HepG2 (cell line): Measurements from ENCODE around the gene RERE. TPM values are rescaled to one million over a fixed set of nuclear protein-coding genes. Genes with fewer than 3 reads are reported as not detected.

ENCODE experiments used
- ATF7-NPFF ChIP-seq: sonication (generic); formaldehyde crosslinking; IDR thresholded peaks from 2 replicates; pipeline ENCODE4 v1.8.1; 2023; ENCODE audit warnings: mild to moderate bottlenecking, low read depth, missing genetic modification reagents, moderate library complexity
- CHCHD3 ChIP-seq: sonication (generic); formaldehyde crosslinking; IDR thresholded peaks from 2 replicates; pipeline ENCODE4 v1.8.0; 2022; ENCODE audit warnings: mild to moderate bottlenecking, missing genetic modification reagents, moderate library complexity
- CHD4 ChIP-seq: fragments of 200-600 bp; sonication (generic); IDR thresholded peaks from 2 replicates; pipeline ENCODE4 v1.7.0; 2017; ENCODE audit warnings: mild to moderate bottlenecking, low read length, borderline replicate concordance
- MEIS2 ChIP-seq: sonication (generic); formaldehyde crosslinking; IDR thresholded peaks from 2 replicates; pipeline ENCODE4 v1.9.0; 2021; ENCODE audit warnings: mild to moderate bottlenecking, missing genetic modification reagents
- MIER3 ChIP-seq: IDR thresholded peaks from 2 replicates; pipeline ENCODE4 v1.6.1; 2016; ENCODE audit warnings: missing compliant biosample characterization, borderline replicate concordance
- NCOA2 ChIP-seq: sonication (generic); formaldehyde crosslinking; IDR thresholded peaks from 2 replicates; pipeline ENCODE4 v1.8.0; 2022; ENCODE audit warnings: inconsistent platforms
- PITX1 ChIP-seq: sonication (generic); formaldehyde crosslinking; IDR thresholded peaks from 2 replicates; pipeline ENCODE4 v1.5.1; 2020; ENCODE audit warnings: mild to moderate bottlenecking, missing genetic modification reagents
- SP4 ChIP-seq: sonication (generic); formaldehyde crosslinking; IDR thresholded peaks from 2 replicates; pipeline ENCODE4 v1.8.1; 2023; ENCODE audit warnings: mild to moderate bottlenecking, missing genetic modification reagents
- SSRP1 ChIP-seq: IDR thresholded peaks from 2 replicates; pipeline ENCODE4 v1.6.1; 2016; ENCODE audit warnings: control low read depth
- TBX2 ChIP-seq: sonication (generic); formaldehyde crosslinking; IDR thresholded peaks from 2 replicates; pipeline ENCODE4 v1.5.0; 2020; ENCODE audit warnings: missing genetic modification reagents, mild to moderate bottlenecking, borderline replicate concordance
- ZFP37 ChIP-seq: sonication (generic); formaldehyde crosslinking; IDR thresholded peaks from 2 replicates; pipeline ENCODE4 v1.4.0; 2020; ENCODE audit warnings: missing genetic modification reagents, borderline replicate concordance
- ZNF138 ChIP-seq: sonication (generic); formaldehyde crosslinking; IDR thresholded peaks from 2 replicates; pipeline ENCODE4 v1.5.0; 2020; ENCODE audit warnings: mild to moderate bottlenecking, low read depth, missing genetic modification reagents
- ZSCAN31 ChIP-seq: sonication (generic); formaldehyde crosslinking; IDR thresholded peaks from 2 replicates; pipeline ENCODE4 v1.5.0; 2020; ENCODE audit warnings: low read depth, mild to moderate bottlenecking, missing genetic modification reagents
- polyA plus RNA-seq, 8 experiments: library from polyadenylated mRNA; depleted of rRNA in 3 of 8; stranded (reverse) in 7 of 8; unstranded in 1 of 8; fragments of >200 nt; fragmentation: Illumina TruSeq in 4 of 8; extraction: Trizol in 4 of 8; gene quantifications; 2 replicates each; pipeline versions ENCODE4 v1.2.1 to v1.2.3, GENCODE V29; 2011 to 2016; ENCODE audit warnings: low read depth in 4 of 8, missing spikeins in 1 of 8, mixed read lengths in 1 of 8; ENCODE audit not compliant: insufficient read depth in 1 of 8
- total RNA-seq, 5 experiments: library from RNA; depleted of rRNA; stranded (reverse); fragments of >200 nt; fragmentation: Illumina TruSeq; extraction: Trizol; gene quantifications; 2 replicates each; pipeline ENCODE4 v1.2.3, GENCODE V29; 2016; ENCODE audit warnings: low read depth in 1 of 5
- TF ChIP-seq, protein P1 (sequence below): sonication (generic); formaldehyde crosslinking; IDR thresholded peaks from 2 replicates; pipeline ENCODE4 v1.5.0; 2020; ENCODE audit warnings: missing genetic modification reagents
- TF ChIP-seq, protein P2 (sequence below): IDR thresholded peaks from 2 replicates; pipeline ENCODE4 v1.6.1; 2016
- TF ChIP-seq, protein P3 (sequence below): sonication (generic); formaldehyde crosslinking; IDR thresholded peaks from 2 replicates; pipeline ENCODE4 v1.5.0; 2020; ENCODE audit warnings: mild to moderate bottlenecking, missing genetic modification reagents, borderline replicate concordance
- TF ChIP-seq, protein P4 (sequence below): sonication (generic); formaldehyde crosslinking; IDR thresholded peaks from 2 replicates; pipeline ENCODE4 v1.8.0; 2022; ENCODE audit warnings: mild to moderate bottlenecking, missing genetic modification reagents; ENCODE audit not compliant: insufficient replicate concordance
- TF ChIP-seq, protein P5 (sequence below): sonication (generic); formaldehyde crosslinking; IDR thresholded peaks from 2 replicates; pipeline ENCODE4 v1.5.0; 2020; ENCODE audit warnings: mild to moderate bottlenecking, missing genetic modification reagents, moderate library complexity
- TF ChIP-seq, protein P6 (sequence below): sonication (generic); formaldehyde crosslinking; IDR thresholded peaks from 2 replicates; pipeline ENCODE4 v1.5.0; 2020; ENCODE audit warnings: missing genetic modification reagents

Gene RERE
- total and polyA plus RNA-seq, 2 of the 13 experiments (the other 11 are each of a cell fraction or from before 2014, with no cell fraction given) = 18.3 to 21.9 TPM

DNA sequence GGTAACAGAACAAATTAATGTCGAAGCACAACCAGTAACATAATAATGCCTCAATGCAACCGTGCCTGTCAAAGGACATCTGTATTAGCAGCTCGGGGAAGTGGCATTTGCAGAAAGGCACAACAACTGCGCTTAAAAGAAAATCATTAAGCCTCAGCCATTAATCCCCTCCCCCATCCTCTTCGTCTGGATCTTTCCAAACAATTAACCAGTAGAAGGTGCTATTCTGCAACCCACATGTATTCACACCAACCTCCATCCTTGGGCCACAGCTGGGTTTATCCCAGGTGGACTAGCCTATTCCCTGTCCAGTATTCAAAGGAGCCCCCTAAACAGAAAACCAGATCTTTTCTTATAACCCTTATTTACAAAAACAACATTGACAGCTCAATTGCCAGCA lies 2.6 kb downstream of the RERE start (continued):
- TF ChIP-seq, protein P1, sequence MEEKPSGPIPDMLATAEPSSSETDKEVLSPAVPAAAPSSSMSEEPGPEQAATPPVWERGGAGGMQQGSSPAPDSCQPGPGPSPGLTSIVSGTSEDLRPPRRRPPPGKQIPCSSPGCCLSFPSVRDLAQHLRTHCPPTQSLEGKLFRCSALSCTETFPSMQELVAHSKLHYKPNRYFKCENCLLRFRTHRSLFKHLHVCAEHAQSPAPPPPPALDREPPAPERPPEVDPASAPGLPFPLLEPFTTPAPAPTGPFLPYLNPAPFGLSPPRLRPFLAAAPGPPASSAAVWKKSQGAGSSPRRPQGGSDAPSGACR (CRISPR knock-in tag) = no peak
- TF ChIP-seq MEIS2 (CRISPR knock-in tag) = no peak
- TF ChIP-seq MIER3 (CRISPR knock-in tag) = no peak
- TF ChIP-seq, protein P2, sequence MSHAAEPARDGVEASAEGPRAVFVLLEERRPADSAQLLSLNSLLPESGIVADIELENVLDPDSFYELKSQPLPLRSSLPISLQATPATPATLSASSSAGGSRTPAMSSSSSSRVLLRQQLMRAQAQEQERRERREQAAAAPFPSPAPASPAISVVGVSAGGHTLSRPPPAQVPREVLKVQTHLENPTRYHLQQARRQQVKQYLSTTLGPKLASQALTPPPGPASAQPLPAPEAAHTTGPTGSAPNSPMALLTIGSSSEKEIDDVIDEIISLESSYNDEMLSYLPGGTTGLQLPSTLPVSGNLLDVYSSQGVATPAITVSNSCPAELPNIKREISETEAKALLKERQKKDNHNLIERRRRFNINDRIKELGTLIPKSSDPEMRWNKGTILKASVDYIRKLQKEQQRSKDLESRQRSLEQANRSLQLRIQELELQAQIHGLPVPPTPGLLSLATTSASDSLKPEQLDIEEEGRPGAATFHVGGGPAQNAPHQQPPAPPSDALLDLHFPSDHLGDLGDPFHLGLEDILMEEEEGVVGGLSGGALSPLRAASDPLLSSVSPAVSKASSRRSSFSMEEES (CRISPR knock-in tag) = no peak
- no peak for TF ChIP-seq CHCHD3 (CRISPR knock-in tag)
- TF ChIP-seq NCOA2 = 0 out of 2 replicates have a peak, but pooled peaks have one; percentile 13
- 0 out of 2 replicates have a peak, but pooled peaks have one; percentile 34 for TF ChIP-seq ZFP37 (CRISPR knock-in tag)
- TF ChIP-seq SSRP1 (CRISPR knock-in tag) = no peak
- TF ChIP-seq PITX1 (CRISPR knock-in tag) = no peak
- TF ChIP-seq, protein P3, sequence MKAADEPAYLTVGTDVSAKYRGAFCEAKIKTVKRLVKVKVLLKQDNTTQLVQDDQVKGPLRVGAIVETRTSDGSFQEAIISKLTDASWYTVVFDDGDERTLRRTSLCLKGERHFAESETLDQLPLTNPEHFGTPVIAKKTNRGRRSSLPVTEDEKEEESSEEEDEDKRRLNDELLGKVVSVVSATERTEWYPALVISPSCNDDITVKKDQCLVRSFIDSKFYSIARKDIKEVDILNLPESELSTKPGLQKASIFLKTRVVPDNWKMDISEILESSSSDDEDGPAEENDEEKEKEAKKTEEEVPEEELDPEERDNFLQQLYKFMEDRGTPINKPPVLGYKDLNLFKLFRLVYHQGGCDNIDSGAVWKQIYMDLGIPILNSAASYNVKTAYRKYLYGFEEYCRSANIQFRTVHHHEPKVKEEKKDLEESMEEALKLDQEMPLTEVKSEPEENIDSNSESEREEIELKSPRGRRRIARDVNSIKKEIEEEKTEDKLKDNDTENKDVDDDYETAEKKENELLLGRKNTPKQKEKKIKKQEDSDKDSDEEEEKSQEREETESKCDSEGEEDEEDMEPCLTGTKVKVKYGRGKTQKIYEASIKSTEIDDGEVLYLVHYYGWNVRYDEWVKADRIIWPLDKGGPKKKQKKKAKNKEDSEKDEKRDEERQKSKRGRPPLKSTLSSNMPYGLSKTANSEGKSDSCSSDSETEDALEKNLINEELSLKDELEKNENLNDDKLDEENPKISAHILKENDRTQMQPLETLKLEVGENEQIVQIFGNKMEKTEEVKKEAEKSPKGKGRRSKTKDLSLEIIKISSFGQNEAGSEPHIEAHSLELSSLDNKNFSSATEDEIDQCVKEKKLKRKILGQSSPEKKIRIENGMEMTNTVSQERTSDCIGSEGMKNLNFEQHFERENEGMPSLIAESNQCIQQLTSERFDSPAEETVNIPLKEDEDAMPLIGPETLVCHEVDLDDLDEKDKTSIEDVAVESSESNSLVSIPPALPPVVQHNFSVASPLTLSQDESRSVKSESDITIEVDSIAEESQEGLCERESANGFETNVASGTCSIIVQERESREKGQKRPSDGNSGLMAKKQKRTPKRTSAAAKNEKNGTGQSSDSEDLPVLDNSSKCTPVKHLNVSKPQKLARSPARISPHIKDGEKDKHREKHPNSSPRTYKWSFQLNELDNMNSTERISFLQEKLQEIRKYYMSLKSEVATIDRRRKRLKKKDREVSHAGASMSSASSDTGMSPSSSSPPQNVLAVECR (CRISPR knock-in tag) = no peak; the same call in 1 of the 2 replicates
- TF ChIP-seq, protein P4, sequence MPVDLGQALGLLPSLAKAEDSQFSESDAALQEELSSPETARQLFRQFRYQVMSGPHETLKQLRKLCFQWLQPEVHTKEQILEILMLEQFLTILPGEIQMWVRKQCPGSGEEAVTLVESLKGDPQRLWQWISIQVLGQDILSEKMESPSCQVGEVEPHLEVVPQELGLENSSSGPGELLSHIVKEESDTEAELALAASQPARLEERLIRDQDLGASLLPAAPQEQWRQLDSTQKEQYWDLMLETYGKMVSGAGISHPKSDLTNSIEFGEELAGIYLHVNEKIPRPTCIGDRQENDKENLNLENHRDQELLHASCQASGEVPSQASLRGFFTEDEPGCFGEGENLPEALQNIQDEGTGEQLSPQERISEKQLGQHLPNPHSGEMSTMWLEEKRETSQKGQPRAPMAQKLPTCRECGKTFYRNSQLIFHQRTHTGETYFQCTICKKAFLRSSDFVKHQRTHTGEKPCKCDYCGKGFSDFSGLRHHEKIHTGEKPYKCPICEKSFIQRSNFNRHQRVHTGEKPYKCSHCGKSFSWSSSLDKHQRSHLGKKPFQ (CRISPR knock-in tag) = peak; percentile 96
- TF ChIP-seq ZNF138 = no peak
- TF ChIP-seq, protein P5, sequence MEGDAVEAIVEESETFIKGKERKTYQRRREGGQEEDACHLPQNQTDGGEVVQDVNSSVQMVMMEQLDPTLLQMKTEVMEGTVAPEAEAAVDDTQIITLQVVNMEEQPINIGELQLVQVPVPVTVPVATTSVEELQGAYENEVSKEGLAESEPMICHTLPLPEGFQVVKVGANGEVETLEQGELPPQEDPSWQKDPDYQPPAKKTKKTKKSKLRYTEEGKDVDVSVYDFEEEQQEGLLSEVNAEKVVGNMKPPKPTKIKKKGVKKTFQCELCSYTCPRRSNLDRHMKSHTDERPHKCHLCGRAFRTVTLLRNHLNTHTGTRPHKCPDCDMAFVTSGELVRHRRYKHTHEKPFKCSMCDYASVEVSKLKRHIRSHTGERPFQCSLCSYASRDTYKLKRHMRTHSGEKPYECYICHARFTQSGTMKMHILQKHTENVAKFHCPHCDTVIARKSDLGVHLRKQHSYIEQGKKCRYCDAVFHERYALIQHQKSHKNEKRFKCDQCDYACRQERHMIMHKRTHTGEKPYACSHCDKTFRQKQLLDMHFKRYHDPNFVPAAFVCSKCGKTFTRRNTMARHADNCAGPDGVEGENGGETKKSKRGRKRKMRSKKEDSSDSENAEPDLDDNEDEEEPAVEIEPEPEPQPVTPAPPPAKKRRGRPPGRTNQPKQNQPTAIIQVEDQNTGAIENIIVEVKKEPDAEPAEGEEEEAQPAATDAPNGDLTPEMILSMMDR (CRISPR knock-in tag) = peak; percentile 64
- TF ChIP-seq, protein P6, sequence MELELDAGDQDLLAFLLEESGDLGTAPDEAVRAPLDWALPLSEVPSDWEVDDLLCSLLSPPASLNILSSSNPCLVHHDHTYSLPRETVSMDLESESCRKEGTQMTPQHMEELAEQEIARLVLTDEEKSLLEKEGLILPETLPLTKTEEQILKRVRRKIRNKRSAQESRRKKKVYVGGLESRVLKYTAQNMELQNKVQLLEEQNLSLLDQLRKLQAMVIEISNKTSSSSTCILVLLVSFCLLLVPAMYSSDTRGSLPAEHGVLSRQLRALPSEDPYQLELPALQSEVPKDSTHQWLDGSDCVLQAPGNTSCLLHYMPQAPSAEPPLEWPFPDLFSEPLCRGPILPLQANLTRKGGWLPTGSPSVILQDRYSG (CRISPR knock-in tag) = no peak
- no peak for TF ChIP-seq ZSCAN31 (CRISPR knock-in tag)
- TF ChIP-seq SP4 = no peak
- TF ChIP-seq CHD4 = no peak
- no peak; the same call in 1 of the 2 replicates for TF ChIP-seq TBX2
- no peak for TF ChIP-seq ATF7-NPFF (CRISPR knock-in tag)
